GM21529 (cell line): ENCODE results near the gene INPP4A.

Experiments
- ATAC-seq: cut with Tn5 transposase; IDR thresholded peaks from one replicate; pipeline ENCODE4 v1.9.1; 2021; ENCODE audit not compliant: unreplicated experiment

The INPP4A gene

GRCh38 chr2:98537390-98538126 lies 92.9 kb downstream of the INPP4A start:
- no peak for ATAC-seq

- no peak for ATAC-seq
These were observed 93.8 kb downstream of the INPP4A start for GRCh38 chr2:98538280-98539041.

- no peak for ATAC-seq
These were observed 94.5 kb downstream of the INPP4A start for GRCh38 chr2:98539056-98539735.

- ATAC-seq = no peak
These were observed 95.9 kb downstream of the INPP4A start for GRCh38 chr2:98540536-98540935.

- no peak for ATAC-seq
These were observed 96.8 kb downstream of the INPP4A start for GRCh38 chr2:98541489-98541888.

- no peak for ATAC-seq
These were observed 97.2 kb downstream of the INPP4A start for GRCh38 chr2:98541906-98542305.

GRCh38 chr2:98543214-98543613 lies 98.6 kb downstream of the INPP4A start:
- ATAC-seq = no peak

- no peak for ATAC-seq
These were observed 99.2 kb downstream of the INPP4A start for GRCh38 chr2:98543842-98544241.

- ATAC-seq = no peak
These were observed 100.9 kb downstream of the INPP4A start for GRCh38 chr2:98545591-98545990.

- no peak for ATAC-seq
These were observed 101.5 kb downstream of the INPP4A start for GRCh38 chr2:98546186-98546585.

- ATAC-seq = no peak
These were observed 102.6 kb downstream of the INPP4A start for GRCh38 chr2:98547092-98547790.

- peak; percentile 78 for ATAC-seq
These were observed 104.5 kb downstream of the INPP4A start for GRCh38 chr2:98548920-98549818.

GRCh38 chr2:98550165-98550564 lies 105.5 kb downstream of the INPP4A start:
- ATAC-seq = no peak

GRCh38 chr2:98551316-98551715 lies 106.7 kb downstream of the INPP4A start:
- ATAC-seq = no peak

GRCh38 chr2:98552499-98553179 lies 108.0 kb downstream of the INPP4A start:
- ATAC-seq = no peak

GRCh38 chr2:98554116-98554861 lies 109.6 kb downstream of the INPP4A start:
- no peak for ATAC-seq

GRCh38 chr2:98555696-98556095 lies 111.0 kb downstream of the INPP4A start:
- ATAC-seq = no peak

- peak; percentile 76 for ATAC-seq
These were observed 111.8 kb downstream of the INPP4A start for GRCh38 chr2:98556344-98557033.
